ENCODE measurements around the gene DISP3. TPM values are rescaled to one million over a fixed set of nuclear protein-coding genes. Genes with fewer than 3 reads are reported as not detected.

Gene DISP3
- polyA plus RNA-seq, 1 donor (not counting 4 experiments of a cell fraction or from before 2014, with no cell fraction given), result not detected

DNA sequence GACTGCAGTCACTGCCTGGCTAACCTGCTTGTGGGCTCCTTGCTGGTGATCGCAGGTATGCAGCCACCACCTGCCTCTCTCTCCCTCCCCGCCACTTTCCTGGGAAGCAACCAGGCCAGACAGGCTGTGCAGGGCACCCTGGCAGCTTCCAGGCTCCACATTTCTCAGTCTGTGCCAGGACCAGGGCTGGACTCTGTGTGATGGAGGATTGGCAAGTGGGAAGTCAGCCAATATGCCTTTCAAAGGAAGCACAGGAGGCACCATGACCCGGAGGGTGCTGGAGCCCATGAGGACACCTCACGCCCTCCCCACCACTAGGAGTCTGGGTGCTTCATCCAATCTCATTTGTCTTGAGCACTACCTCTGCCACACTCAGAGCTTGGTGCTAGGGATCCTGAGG is 15.8 kb upstream of the DISP3 start:
- Histone ChIP-seq H3K4me3 (ENCODE audit: control insufficient read depth in 2 of 3, extremely low read depth in 1 of 3, insufficient read depth in 2 of 3, low read depth in 1 of 3, low read length in 3 of 3) (no peak overlapping the region), H3K27me3 (ENCODE audit: control insufficient read depth, extremely low read depth, insufficient read depth, low read length) (peaks cover 3% of the 10 kb centered on the region), H3K9me1 (ENCODE audit: control insufficient read depth, extremely low read depth, insufficient read depth, low read length) (no peaks in the 10 kb centered on the region), H3K4me1 (ENCODE audit: control insufficient read depth, extremely low read depth, insufficient read depth, low read length) (no peaks in the 10 kb centered on the region), H3K9me3 (ENCODE audit: control insufficient read depth, low read depth, low read length) (no peaks in the 10 kb centered on the region), H3K79me2 (ENCODE audit: control insufficient read depth, insufficient read depth, low read length) (no peaks in the 10 kb centered on the region), H3K27ac (ENCODE audit: control insufficient read depth, insufficient read depth, low read length) (no peak overlapping the region), H3K36me3 (ENCODE audit: control insufficient read depth in 2 of 2, extremely low read depth in 1 of 2, insufficient read depth in 2 of 2, low read length in 2 of 2) (no peaks in the 10 kb centered on the region), H3K9ac (ENCODE audit: control insufficient read depth, extremely low read depth, insufficient read depth, low read length) (no peak overlapping the region), H3K4me2 (ENCODE audit: control insufficient read depth, extremely low read depth, insufficient read depth, low read depth, low read length) (no peak overlapping the region), H2AFZ (ENCODE audit: control insufficient read depth, low read length) (no peak overlapping the region), H4K20me1 (ENCODE audit: control insufficient read depth, extremely low read depth, insufficient read depth, low read length) (no peaks in the 10 kb centered on the region)
- no peak for TF ChIP-seq EZH2 (IDR thresholded peaks at IDR 0.05; ENCODE audit: low read length)
- TF ChIP-seq, protein P1, sequence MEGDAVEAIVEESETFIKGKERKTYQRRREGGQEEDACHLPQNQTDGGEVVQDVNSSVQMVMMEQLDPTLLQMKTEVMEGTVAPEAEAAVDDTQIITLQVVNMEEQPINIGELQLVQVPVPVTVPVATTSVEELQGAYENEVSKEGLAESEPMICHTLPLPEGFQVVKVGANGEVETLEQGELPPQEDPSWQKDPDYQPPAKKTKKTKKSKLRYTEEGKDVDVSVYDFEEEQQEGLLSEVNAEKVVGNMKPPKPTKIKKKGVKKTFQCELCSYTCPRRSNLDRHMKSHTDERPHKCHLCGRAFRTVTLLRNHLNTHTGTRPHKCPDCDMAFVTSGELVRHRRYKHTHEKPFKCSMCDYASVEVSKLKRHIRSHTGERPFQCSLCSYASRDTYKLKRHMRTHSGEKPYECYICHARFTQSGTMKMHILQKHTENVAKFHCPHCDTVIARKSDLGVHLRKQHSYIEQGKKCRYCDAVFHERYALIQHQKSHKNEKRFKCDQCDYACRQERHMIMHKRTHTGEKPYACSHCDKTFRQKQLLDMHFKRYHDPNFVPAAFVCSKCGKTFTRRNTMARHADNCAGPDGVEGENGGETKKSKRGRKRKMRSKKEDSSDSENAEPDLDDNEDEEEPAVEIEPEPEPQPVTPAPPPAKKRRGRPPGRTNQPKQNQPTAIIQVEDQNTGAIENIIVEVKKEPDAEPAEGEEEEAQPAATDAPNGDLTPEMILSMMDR (optimal IDR thresholded peaks at IDR 0.05 in 1 of 3, IDR thresholded peaks at IDR 0.05 in 1 of 3, conservative IDR thresholded peaks at IDR 0.05 in 1 of 3; ENCODE audit: extremely low read depth in 1 of 3, insufficient read depth in 2 of 3, low read length in 3 of 3), result no peak
- FAIRE-seq (no peak), DNase-seq (ENCODE audit: low read depth, low spot score) (no peak)
- dilution Hi-C loops (cut with MboI; ENCODE audit: extremely low pct_ligation_motif_present, low sequenced_read_pairs), result no loop called here

DNA sequence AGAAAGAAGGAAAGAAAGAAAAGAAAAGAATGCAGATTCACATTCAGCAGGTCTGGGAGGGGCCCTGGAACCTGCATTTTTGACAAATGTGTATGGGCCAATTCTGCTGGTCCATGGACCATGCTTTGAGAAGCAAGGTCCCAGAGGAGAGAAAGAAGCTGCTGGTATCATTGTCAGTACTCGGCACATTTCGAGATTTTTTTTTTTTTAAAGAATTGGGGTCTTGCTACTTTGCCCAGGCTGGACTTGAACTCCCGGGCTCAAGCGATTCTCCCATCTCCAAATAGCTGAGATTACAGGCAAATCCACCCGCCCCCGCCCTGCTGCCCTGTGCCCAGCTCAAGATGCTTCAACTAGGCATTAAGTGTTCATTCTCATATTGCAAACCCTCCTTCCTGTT is 13.6 kb upstream of the DISP3 start:
- H3K27ac ChIP-seq (ENCODE audit: control insufficient read depth, insufficient read depth, low read length), result no peak overlapping the region
- no peak overlapping the region for H2AFZ ChIP-seq (ENCODE audit: control insufficient read depth, low read length)
- no peak overlapping the region for H3K9ac ChIP-seq (ENCODE audit: control insufficient read depth, extremely low read depth, insufficient read depth, low read length)
- H3K27me3 ChIP-seq (ENCODE audit: control insufficient read depth, extremely low read depth, insufficient read depth, low read length), result peaks cover 3% of the 10 kb centered on the region
- no peak overlapping the region for H3K4me2 ChIP-seq (ENCODE audit: control insufficient read depth, extremely low read depth, insufficient read depth, low read depth, low read length)
- dilution Hi-C loops (cut with MboI; ENCODE audit: extremely low pct_ligation_motif_present, low sequenced_read_pairs), result no loop called here
- H3K36me3 ChIP-seq (ENCODE audit: control insufficient read depth in 2 of 2, extremely low read depth in 1 of 2, insufficient read depth in 2 of 2, low read length in 2 of 2), result no peaks in the 10 kb centered on the region
- no peaks in the 10 kb centered on the region for H3K9me1 ChIP-seq (ENCODE audit: control insufficient read depth, extremely low read depth, insufficient read depth, low read length)
- no peaks in the 10 kb centered on the region for H3K79me2 ChIP-seq (ENCODE audit: control insufficient read depth, insufficient read depth, low read length)
- no peaks in the 10 kb centered on the region for H4K20me1 ChIP-seq (ENCODE audit: control insufficient read depth, extremely low read depth, insufficient read depth, low read length)
- no peak for TF ChIP-seq EZH2 (IDR thresholded peaks at IDR 0.05; ENCODE audit: low read length)
- TF ChIP-seq, protein P1 (optimal IDR thresholded peaks at IDR 0.05 in 1 of 3, IDR thresholded peaks at IDR 0.05 in 1 of 3, conservative IDR thresholded peaks at IDR 0.05 in 1 of 3; ENCODE audit: extremely low read depth in 1 of 3, insufficient read depth in 2 of 3, low read length in 3 of 3), result no peak
- DNase-seq (ENCODE audit: low read depth, low spot score), result no peak
- H3K4me1 ChIP-seq (ENCODE audit: control insufficient read depth, extremely low read depth, insufficient read depth, low read length), result no peaks in the 10 kb centered on the region
- H3K4me3 ChIP-seq (ENCODE audit: control insufficient read depth in 2 of 3, extremely low read depth in 1 of 3, insufficient read depth in 2 of 3, low read depth in 1 of 3, low read length in 3 of 3), result no peak overlapping the region
- no peaks in the 10 kb centered on the region for H3K9me3 ChIP-seq (ENCODE audit: control insufficient read depth, low read depth, low read length)
- no peak for FAIRE-seq
